DND-41 (cell line): ENCODE results near the gene RCBTB1.

ENCODE experiments used
- EZH2 ChIP-seq: IDR thresholded peaks from 3 replicates; pipeline ENCODE4 v1.6.1; 2012; ENCODE audit warnings: borderline replicate concordance, low read depth, mild to moderate bottlenecking, moderate library complexity, low read length, inconsistent platforms; ENCODE audit not compliant: severe bottlenecking
- TF ChIP-seq, protein P1 (sequence below): IDR thresholded peaks from 2 replicates; pipeline ENCODE4 v1.5.1; 2012; ENCODE audit warnings: borderline replicate concordance, low read length, moderate library complexity, mild to moderate bottlenecking; ENCODE audit not compliant: poor library complexity, severe bottlenecking; ENCODE audit errors: extremely low read depth

DNA sequence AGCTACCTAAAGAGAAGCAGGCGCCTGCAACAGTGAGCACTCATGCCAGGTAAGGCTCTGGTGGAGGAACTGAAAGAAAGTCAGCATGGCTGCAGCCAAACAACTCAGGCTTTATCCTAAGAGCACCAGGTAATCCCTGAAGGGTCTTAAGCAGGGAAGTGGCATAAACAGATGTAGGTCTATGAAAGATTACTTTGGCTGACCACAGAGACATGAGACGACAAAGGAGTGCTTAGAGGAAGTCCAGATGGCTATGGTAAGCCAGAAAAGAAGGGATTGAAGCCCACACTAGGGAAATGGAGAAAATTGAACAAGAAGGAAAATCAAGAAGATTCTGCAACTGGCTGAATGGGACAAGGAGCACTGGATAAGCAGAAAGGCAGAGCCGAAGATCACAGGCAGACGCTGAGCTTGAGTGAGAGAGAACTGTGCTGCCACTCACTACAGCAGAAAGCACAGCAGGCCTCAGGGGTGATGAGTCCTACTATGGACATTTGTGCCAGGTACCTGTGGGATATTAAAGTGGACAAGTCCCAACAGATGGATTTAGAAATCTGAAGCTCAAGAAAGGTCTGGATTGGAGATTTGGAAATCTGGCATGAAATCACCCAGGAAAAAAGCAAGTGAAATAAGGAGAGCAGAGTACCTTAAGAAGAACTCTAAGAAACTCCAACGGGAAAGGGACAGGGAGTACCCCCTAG lies 4.2 kb downstream of the RCBTB1 start:
- TF ChIP-seq EZH2 = no peak
- TF ChIP-seq, protein P1, sequence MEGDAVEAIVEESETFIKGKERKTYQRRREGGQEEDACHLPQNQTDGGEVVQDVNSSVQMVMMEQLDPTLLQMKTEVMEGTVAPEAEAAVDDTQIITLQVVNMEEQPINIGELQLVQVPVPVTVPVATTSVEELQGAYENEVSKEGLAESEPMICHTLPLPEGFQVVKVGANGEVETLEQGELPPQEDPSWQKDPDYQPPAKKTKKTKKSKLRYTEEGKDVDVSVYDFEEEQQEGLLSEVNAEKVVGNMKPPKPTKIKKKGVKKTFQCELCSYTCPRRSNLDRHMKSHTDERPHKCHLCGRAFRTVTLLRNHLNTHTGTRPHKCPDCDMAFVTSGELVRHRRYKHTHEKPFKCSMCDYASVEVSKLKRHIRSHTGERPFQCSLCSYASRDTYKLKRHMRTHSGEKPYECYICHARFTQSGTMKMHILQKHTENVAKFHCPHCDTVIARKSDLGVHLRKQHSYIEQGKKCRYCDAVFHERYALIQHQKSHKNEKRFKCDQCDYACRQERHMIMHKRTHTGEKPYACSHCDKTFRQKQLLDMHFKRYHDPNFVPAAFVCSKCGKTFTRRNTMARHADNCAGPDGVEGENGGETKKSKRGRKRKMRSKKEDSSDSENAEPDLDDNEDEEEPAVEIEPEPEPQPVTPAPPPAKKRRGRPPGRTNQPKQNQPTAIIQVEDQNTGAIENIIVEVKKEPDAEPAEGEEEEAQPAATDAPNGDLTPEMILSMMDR = no peak
